Calu3 (cell line): ENCODE results near the gene SMIM35. TPM values are rescaled to one million over a fixed set of nuclear protein-coding genes. Genes with fewer than 3 reads are reported as not detected.

Experiments used
- BruUV-seq: library from RNA; stranded (reverse); fragments of 400-500 nt; replicated peaks from 2 replicates; lab custom pipeline; 2021; lab: Mats Ljungman, UMichigan
- CTCF ChIA-PET: fragments of 300-600 bp; sonication (Branson Sonifier 250); formaldehyde crosslinking; loops from one replicate; lab custom pipeline; 2022; ENCODE audit warnings: antibody characterized with exemption; lab: Charles Lee
- DNase-seq: peaks from one replicate; pipeline ENCODE4 v3.0.0; 2022
- H3K27ac Mint-ChIP-seq: one replicate; pipeline ENCODE4 v1.8.0; 2022; ENCODE audit warnings: mixed read lengths; ENCODE audit not compliant: unreplicated experiment
- H3K27me3 Mint-ChIP-seq: one replicate; pipeline ENCODE4 v1.8.0; 2022; ENCODE audit warnings: mixed read lengths; ENCODE audit not compliant: unreplicated experiment
- H3K36me3 Mint-ChIP-seq: one replicate; pipeline ENCODE4 v1.8.0; 2022; ENCODE audit warnings: mild to moderate bottlenecking, moderate library complexity, mixed read lengths; ENCODE audit not compliant: insufficient read depth, unreplicated experiment
- H3K4me1 Mint-ChIP-seq: one replicate; pipeline ENCODE4 v1.8.0; 2022; ENCODE audit warnings: mild to moderate bottlenecking, low read depth, mixed read lengths; ENCODE audit not compliant: unreplicated experiment
- H3K4me3 Mint-ChIP-seq: one replicate; pipeline ENCODE4 v1.8.0; 2022; ENCODE audit warnings: mild to moderate bottlenecking, low read depth, moderate library complexity, mixed read lengths; ENCODE audit not compliant: unreplicated experiment
- H3K9me3 Mint-ChIP-seq: one replicate; pipeline ENCODE4 v1.8.0; 2022; ENCODE audit warnings: low read depth, mixed read lengths; ENCODE audit not compliant: unreplicated experiment
- intact Hi-C: fragments of 100-400 bp; cut with micrococcal nuclease; formaldehyde crosslinking; loops from one replicate; pipeline ENCODE4 v1.10.0; 2022; ENCODE audit not compliant: unreplicated experiment
- total RNA-seq: library from RNA; stranded (reverse); gene quantifications from 2 replicates; pipeline ENCODE4 v1.2.3, GENCODE V29; 2022
- TF ChIP-seq, protein P1 (sequence below): fragments of 200-600 bp; IDR thresholded peaks from one replicate; pipeline ENCODE4 v1.8.0; 2022; ENCODE audit warnings: antibody characterized with exemption; ENCODE audit not compliant: unreplicated experiment

The SMIM35 gene
- total RNA-seq, 1 experiment from 2014 or later: not detected

DNA sequence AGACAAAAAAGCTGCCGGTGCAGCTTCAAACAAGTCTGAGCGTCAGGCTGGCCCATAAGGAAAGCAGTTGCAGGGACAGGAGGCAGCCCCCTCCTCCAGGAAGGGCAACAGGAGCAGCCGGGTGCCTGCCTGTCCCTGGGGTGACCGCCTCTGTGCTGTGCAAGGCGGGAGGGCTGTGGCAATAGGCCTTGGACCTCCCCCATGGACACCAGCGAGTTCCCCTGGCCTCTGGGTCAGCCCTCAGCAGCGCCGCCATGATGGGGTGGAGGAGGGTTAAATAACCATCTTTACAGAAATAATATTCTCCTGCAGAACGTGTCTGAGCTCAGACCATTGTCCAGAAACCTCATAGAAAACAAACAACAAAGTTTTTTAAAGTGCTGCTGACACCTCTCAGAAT, 13.2 kb downstream of the SMIM35 start:
- Mint-ChIP-seq H3K4me1 (peaks cover 43% of the 10 kb centered on the region), H3K27me3 (no peaks in the 10 kb centered on the region), H3K36me3 (peaks cover 20% of the 10 kb centered on the region), H3K9me3 (no peaks in the 10 kb centered on the region), H3K27ac (no peak overlapping the region), H3K4me3 (no peak overlapping the region)
- CTCF ChIA-PET: interaction anchor here (0.6 kb wide), 1 partner anchor 1719 kb away, joined by 3 read pairs; no protein-coding TSS in a partner anchor
- TF ChIP-seq, protein P1, sequence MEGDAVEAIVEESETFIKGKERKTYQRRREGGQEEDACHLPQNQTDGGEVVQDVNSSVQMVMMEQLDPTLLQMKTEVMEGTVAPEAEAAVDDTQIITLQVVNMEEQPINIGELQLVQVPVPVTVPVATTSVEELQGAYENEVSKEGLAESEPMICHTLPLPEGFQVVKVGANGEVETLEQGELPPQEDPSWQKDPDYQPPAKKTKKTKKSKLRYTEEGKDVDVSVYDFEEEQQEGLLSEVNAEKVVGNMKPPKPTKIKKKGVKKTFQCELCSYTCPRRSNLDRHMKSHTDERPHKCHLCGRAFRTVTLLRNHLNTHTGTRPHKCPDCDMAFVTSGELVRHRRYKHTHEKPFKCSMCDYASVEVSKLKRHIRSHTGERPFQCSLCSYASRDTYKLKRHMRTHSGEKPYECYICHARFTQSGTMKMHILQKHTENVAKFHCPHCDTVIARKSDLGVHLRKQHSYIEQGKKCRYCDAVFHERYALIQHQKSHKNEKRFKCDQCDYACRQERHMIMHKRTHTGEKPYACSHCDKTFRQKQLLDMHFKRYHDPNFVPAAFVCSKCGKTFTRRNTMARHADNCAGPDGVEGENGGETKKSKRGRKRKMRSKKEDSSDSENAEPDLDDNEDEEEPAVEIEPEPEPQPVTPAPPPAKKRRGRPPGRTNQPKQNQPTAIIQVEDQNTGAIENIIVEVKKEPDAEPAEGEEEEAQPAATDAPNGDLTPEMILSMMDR: no peak
- intact Hi-C loops: no loop called here
- no TSS peak for BruUV-seq
- DNase-seq: no peak

DNA sequence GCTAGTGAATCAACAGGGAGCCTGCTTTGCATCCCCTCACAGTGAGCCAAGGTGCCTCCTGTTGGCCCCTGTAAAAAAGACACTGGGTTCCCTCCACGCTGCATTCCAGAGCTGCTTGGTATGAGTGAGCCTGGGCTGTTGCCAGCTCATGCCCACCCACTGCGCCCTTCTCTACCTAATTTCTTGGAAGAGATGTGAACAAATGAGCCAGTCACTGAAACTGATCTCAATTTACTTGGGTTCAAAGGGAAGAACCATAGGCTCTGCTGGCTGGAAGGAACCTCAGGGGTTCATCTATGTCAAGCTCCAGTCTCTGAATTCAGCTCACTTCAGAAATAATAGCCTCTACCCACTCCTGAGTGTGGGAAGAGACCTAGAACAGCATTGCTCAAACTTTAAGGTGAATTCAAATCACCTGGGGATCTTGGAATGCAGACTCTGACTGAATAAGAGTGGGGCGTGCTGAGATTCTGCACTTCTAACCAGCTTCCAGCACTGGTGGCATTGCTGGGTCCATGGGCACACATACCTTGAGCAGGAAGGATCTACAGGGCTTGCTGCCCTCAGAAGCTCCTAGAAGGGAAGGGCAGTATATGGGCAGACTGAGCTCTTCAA, 15.2 kb downstream of the SMIM35 start:
- no peaks in the 10 kb centered on the region for H3K9me3 Mint-ChIP-seq
- peaks cover 3% of the 10 kb centered on the region for H3K36me3 Mint-ChIP-seq
- BruUV-seq: no TSS peak
- no peak overlapping the region for H3K4me3 Mint-ChIP-seq
- peaks cover 27% of the 10 kb centered on the region for H3K4me1 Mint-ChIP-seq
- H3K27ac Mint-ChIP-seq: no peak overlapping the region
- no peak for DNase-seq
- TF ChIP-seq, protein P1: no peak
- CTCF ChIA-PET: no interaction called here
- H3K27me3 Mint-ChIP-seq: no peaks in the 10 kb centered on the region
- intact Hi-C loops: no loop called here

DNA sequence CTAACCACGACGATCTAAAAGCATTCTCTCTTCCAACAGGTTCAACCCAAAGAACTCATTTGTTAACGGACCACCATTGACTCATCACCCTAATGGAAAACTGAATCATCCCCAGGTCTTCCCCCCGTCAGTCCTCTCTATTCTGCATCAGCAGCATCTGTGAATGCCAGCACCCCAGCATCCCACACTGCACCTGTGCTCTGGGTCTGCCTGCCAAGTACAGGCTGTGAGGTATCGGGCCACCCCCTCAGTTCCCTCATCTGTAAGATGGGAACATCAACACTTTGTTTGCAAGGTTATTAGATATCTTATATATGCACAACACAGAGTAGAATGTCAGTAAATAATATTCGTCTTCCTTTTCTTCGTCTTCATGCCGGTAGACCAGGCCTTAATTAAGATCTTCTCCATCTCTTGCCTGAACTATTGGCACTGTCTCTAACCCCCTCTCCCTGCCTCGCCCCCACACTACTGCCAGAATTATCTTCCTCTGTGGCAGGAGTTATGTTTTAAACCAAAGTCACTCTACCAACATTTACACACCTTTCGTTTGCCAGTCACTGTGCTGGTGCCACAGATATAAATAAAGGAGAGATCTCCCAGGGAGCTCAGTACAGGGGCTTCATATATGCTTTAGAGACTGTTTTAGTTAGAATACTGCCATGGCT, 17.7 kb downstream of the SMIM35 start:
- Mint-ChIP-seq H3K9me3 (no peaks in the 10 kb centered on the region), H3K4me1 (peaks cover 5% of the 10 kb centered on the region), H3K27me3 (no peaks in the 10 kb centered on the region), H3K36me3 (no peaks in the 10 kb centered on the region), H3K4me3 (no peak overlapping the region), H3K27ac (no peak overlapping the region)
- CTCF ChIA-PET: no interaction called here
- no TSS peak for BruUV-seq
- intact Hi-C loops: no loop called here
- TF ChIP-seq, protein P1: no peak
- DNase-seq: no peak

DNA sequence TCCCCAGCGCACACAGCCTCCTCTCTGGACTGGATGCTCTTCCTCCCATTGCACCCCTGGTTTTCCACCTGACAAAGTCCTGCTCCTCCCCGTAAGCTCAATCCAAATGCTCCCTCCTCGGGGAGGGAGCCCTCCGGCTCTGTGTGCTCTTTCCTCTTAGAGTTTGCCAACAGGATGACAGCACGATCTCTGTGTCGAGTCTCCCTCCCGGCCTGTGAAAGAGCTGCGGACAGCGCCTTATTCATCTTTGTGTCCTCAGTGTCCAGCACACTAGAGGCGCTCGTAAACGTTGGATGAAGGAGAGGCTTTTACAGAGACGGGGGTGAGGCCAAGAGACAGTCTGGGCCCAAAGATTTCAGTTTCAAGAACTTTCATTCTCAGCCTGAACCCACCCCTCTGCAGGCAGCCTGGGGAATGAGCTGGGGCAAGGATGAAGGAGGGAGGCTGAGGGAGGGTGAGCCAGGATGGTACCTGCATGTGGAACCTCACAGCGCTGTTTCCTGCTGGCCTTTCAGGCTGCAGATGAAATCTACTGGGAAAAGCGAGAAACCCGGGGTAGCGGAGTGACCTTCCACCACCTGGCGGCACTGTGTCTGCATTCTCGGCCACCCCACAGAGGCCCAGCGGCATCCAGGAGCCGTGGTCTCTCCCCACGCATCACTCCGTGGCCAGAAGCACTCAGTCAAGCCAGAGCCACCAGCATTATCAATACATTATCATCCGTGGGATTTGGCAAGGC, 18.4 kb downstream of the SMIM35 start:
- no peaks in the 10 kb centered on the region for H3K27me3 Mint-ChIP-seq
- H3K36me3 Mint-ChIP-seq: no peaks in the 10 kb centered on the region
- no peak overlapping the region for H3K4me3 Mint-ChIP-seq
- intact Hi-C loops: no loop called here
- H3K27ac Mint-ChIP-seq: no peak overlapping the region
- H3K4me1 Mint-ChIP-seq: no peaks in the 10 kb centered on the region
- TF ChIP-seq, protein P1: no peak
- DNase-seq: no peak
- H3K9me3 Mint-ChIP-seq: peaks cover under 1% of the 10 kb centered on the region
- BruUV-seq: no TSS peak
- CTCF ChIA-PET: no interaction called here
